ENCODE results near the gene OASL.
"Not testable (repeated sequence)": the region's sequence is repeated elsewhere in the genome, so short reads cannot be mapped to it uniquely, and the experiment has no call there.

The OASL gene

DNA sequence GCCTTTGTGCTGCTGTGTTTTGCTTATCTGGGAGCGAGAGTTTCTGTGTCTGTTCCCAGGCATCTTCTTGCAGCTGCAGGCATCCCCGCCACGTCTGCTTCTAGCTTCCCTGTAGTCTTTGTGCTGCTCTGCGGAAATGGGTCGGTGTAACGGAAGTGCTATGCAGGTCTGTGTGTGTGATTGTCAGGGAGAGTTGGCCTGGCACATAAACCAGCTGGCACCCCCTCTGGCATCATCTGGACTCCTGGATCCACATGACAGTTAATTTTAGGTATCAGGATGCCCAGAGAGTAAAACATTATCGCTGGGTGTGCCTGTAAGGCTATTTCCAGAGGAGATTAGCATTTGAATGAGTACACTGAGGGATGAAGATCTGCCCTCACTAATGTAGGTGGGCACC lies 9.4 kb upstream of the OASL start:
- no peaks in the 10 kb centered on the region for H3K9me3 ChIP-seq (ENCODE audit: control insufficient read depth, low read length)
- H2BK5ac ChIP-seq (ENCODE audit: low read depth, low read length, poor library complexity, severe bottlenecking): no peak overlapping the region
- no peak overlapping the region for H3K4me3 ChIP-seq (ENCODE audit: insufficient read depth in 1 of 2, low read depth in 1 of 2, low read length in 2 of 2)
- H3K9ac ChIP-seq (ENCODE audit: low read length): no peak overlapping the region
- WGBS: 75% methylated on average over 7 of the region's 7 CpGs
- H3K27ac ChIP-seq (ENCODE audit: low read length, poor library complexity, severe bottlenecking): no peak overlapping the region
- H3K36me3 ChIP-seq (ENCODE audit: control insufficient read depth in 1 of 2, insufficient read depth in 2 of 2, low read depth in 1 of 2, low read length in 2 of 2): no peaks in the 10 kb centered on the region
- no peak overlapping the region for H3K4me2 ChIP-seq (ENCODE audit: low read length, poor library complexity, severe bottlenecking)
- no peak overlapping the region for H4K91ac ChIP-seq (ENCODE audit: low read length)
- no peak overlapping the region for H2BK120ac ChIP-seq (ENCODE audit: low read depth, low read length)
- no peak overlapping the region for H2AK5ac ChIP-seq (ENCODE audit: low read length, severe bottlenecking)
- H2BK15ac ChIP-seq (ENCODE audit: low read depth, poor library complexity, severe bottlenecking): no peak overlapping the region
- no peaks in the 10 kb centered on the region for H3K4me1 ChIP-seq (ENCODE audit: control insufficient read depth, insufficient read depth, low read depth, low read length)
- no peaks in the 10 kb centered on the region for H3K79me1 ChIP-seq (replicated peaks; ENCODE audit: low read length, poor library complexity, severe bottlenecking)
- H3K18ac ChIP-seq (ENCODE audit: low read depth in 1 of 2, low read length in 2 of 2): no peak overlapping the region
- no peak overlapping the region for H3K4ac ChIP-seq (ENCODE audit: low read depth in 1 of 2, low read length in 2 of 2)
- no peak for DNase-seq
- no peak overlapping the region for H2BK12ac ChIP-seq (ENCODE audit: low read length in 2 of 2)
- H3K14ac ChIP-seq (ENCODE audit: low read length in 2 of 2): no peak overlapping the region
- H3K23ac ChIP-seq (ENCODE audit: low read length in 2 of 2): no peak overlapping the region
- no peak overlapping the region for H4K8ac ChIP-seq (ENCODE audit: low read length)
- peaks cover 19 to 25% of the 10 kb centered on the region in 2 experiments for H3K27me3 ChIP-seq (ENCODE audit: control insufficient read depth in 1 of 2, insufficient read depth in 1 of 2, low read length in 2 of 2)
- peak overlapping the region; percentile 21 for H2AFZ ChIP-seq (ENCODE audit: low read depth, low read length)

DNA sequence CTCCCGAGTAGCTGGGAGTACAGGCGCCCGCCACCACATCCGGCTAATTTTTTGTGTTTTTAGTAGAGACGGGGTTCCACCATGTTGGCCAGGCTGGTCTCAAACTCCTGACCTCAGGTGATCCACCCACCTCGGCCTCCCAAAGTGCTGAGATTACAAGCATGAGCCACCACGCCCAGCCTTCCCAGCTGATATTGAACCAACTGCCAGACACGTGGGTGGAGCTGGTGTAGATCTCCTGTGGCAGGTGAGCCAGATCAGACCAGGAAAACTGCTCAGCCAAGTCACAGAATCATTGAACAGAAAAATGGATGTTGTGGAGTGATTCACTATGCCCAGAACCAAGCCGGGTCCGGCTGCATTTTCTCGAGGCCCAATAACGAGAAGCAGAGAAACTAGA lies 8.4 kb upstream of the OASL start:
- not testable (repeated sequence) for H3K9ac ChIP-seq (ENCODE audit: low read length); H3K9me3 ChIP-seq (ENCODE audit: control insufficient read depth, low read length); H2AFZ ChIP-seq (ENCODE audit: low read depth, low read length); H3K4me2 ChIP-seq (ENCODE audit: low read length, poor library complexity, severe bottlenecking); H3K27ac ChIP-seq (ENCODE audit: low read length, poor library complexity, severe bottlenecking); H2BK15ac ChIP-seq (ENCODE audit: low read depth, poor library complexity, severe bottlenecking); H2AK5ac ChIP-seq (ENCODE audit: low read length, severe bottlenecking); H3K4me1 ChIP-seq (ENCODE audit: control insufficient read depth, insufficient read depth, low read depth, low read length); DNase-seq; H2BK5ac ChIP-seq (ENCODE audit: low read depth, low read length, poor library complexity, severe bottlenecking); H4K91ac ChIP-seq (ENCODE audit: low read length); H3K36me3 ChIP-seq (ENCODE audit: control insufficient read depth in 1 of 2, insufficient read depth in 2 of 2, low read depth in 1 of 2, low read length in 2 of 2); H2BK120ac ChIP-seq (ENCODE audit: low read depth, low read length); H3K4ac ChIP-seq (ENCODE audit: low read depth in 1 of 2, low read length in 2 of 2); H4K8ac ChIP-seq (ENCODE audit: low read length); H3K14ac ChIP-seq (ENCODE audit: low read length in 2 of 2); H3K4me3 ChIP-seq (ENCODE audit: insufficient read depth in 1 of 2, low read depth in 1 of 2, low read length in 2 of 2); H3K79me1 ChIP-seq (replicated peaks; ENCODE audit: low read length, poor library complexity, severe bottlenecking); H2BK12ac ChIP-seq (ENCODE audit: low read length in 2 of 2); H3K18ac ChIP-seq (ENCODE audit: low read depth in 1 of 2, low read length in 2 of 2)
- Histone ChIP-seq H3K23ac (ENCODE audit: low read length in 2 of 2) (peak overlapping the region in 1 of 2 experiments; percentile 40), H3K27me3 (ENCODE audit: control insufficient read depth in 1 of 2, insufficient read depth in 1 of 2, low read length in 2 of 2) (peaks cover 19 to 31% of the 10 kb centered on the region in 2 experiments)
- 92% methylated on average over 11 of the region's 12 CpGs for WGBS

DNA sequence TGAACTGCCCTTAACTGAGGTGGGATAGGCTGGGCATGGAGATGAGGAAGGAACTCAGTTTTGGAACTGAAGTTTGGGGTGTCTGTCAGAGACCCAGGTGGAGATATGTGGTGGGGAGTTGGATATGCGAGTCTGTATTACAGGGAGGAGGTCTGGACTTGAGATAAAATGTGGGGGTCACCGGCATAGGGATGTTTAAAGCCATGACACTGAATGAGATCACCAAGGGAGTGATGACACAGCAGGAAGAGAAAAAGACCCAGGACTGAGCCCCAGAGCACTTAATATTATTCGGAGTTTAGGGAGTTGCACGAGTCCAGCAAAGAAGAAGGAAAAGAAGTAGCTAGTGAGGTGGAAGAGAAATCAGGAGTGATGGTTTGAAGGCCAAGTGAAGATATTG lies 4.0 kb upstream of the OASL start:
- Histone ChIP-seq H2BK120ac (ENCODE audit: low read depth, low read length) (no peak overlapping the region), H3K79me1 (replicated peaks; ENCODE audit: low read length, poor library complexity, severe bottlenecking) (no peaks in the 10 kb centered on the region), H2BK15ac (ENCODE audit: low read depth, poor library complexity, severe bottlenecking) (no peak overlapping the region), H3K4ac (ENCODE audit: low read depth in 1 of 2, low read length in 2 of 2) (no peak overlapping the region), H3K23ac (ENCODE audit: low read length in 2 of 2) (no peak overlapping the region), H2AFZ (ENCODE audit: low read depth, low read length) (no peak overlapping the region), H2BK12ac (ENCODE audit: low read length in 2 of 2) (no peak overlapping the region), H3K36me3 (ENCODE audit: control insufficient read depth in 1 of 2, insufficient read depth in 2 of 2, low read depth in 1 of 2, low read length in 2 of 2) (no peaks in the 10 kb centered on the region), H3K4me2 (ENCODE audit: low read length, poor library complexity, severe bottlenecking) (no peak overlapping the region), H3K27me3 (ENCODE audit: control insufficient read depth in 1 of 2, insufficient read depth in 1 of 2, low read length in 2 of 2) (peaks cover 3 to 25% of the 10 kb centered on the region in 2 experiments), H3K14ac (ENCODE audit: low read length in 2 of 2) (no peak overlapping the region), H4K8ac (ENCODE audit: low read length) (no peak overlapping the region), H3K18ac (ENCODE audit: low read depth in 1 of 2, low read length in 2 of 2) (no peak overlapping the region), H3K9me3 (ENCODE audit: control insufficient read depth, low read length) (no peaks in the 10 kb centered on the region), H2BK5ac (ENCODE audit: low read depth, low read length, poor library complexity, severe bottlenecking) (no peak overlapping the region), H4K91ac (ENCODE audit: low read length) (no peak overlapping the region), H2AK5ac (ENCODE audit: low read length, severe bottlenecking) (no peak overlapping the region), H3K4me3 (ENCODE audit: insufficient read depth in 1 of 2, low read depth in 1 of 2, low read length in 2 of 2) (no peak overlapping the region), H3K9ac (ENCODE audit: low read length) (no peak overlapping the region), H3K4me1 (ENCODE audit: control insufficient read depth, insufficient read depth, low read depth, low read length) (peaks cover 1% of the 10 kb centered on the region), H3K27ac (ENCODE audit: low read length, poor library complexity, severe bottlenecking) (no peak overlapping the region)
- 82% methylated on average over 4 of the region's 4 CpGs for whole genome bisulfite sequencing
- DNase-seq: no peak

DNA sequence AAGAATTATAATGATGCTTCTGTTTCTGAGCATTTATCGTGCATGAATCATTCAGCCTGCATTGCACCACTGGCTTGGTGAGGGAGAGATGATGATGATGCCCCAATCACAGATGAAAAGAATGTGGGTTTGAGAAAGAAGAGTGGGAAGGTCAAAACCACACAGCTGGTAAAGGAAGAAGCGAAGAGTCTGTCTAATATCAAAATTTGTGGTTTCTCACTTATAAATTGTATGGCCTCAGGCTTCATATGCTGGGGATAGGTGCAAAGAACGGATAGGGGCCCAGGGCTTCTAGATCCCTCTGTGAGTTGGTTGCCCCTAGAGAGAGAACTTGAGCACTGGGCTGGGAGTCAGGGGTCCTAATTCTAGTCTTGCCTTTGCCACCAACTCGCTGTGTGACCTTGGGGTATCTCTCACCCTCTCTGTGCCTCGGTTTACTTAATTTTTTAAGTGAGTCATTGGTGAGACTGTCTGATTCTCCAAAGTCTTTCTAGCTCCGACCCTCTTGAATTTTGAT lies 2.2 kb downstream of the OASL start:
- H3K14ac ChIP-seq (ENCODE audit: low read length in 2 of 2): no peak overlapping the region
- no peak overlapping the region for H2BK15ac ChIP-seq (ENCODE audit: low read depth, poor library complexity, severe bottlenecking)
- no peaks in the 10 kb centered on the region for H3K79me1 ChIP-seq (replicated peaks; ENCODE audit: low read length, poor library complexity, severe bottlenecking)
- H3K4me3 ChIP-seq (ENCODE audit: insufficient read depth in 1 of 2, low read depth in 1 of 2, low read length in 2 of 2): peak overlapping the region in 1 of 2 experiments; percentile 37
- no peak overlapping the region for H3K4ac ChIP-seq (ENCODE audit: low read depth in 1 of 2, low read length in 2 of 2)
- H3K18ac ChIP-seq (ENCODE audit: low read depth in 1 of 2, low read length in 2 of 2): no peak overlapping the region
- H2AK5ac ChIP-seq (ENCODE audit: low read length, severe bottlenecking): no peak overlapping the region
- H4K91ac ChIP-seq (ENCODE audit: low read length): no peak overlapping the region
- peak overlapping the region; percentile 32 for H3K9ac ChIP-seq (ENCODE audit: low read length)
- peak; percentile 37 for DNase-seq
- no peaks in the 10 kb centered on the region for H3K36me3 ChIP-seq (ENCODE audit: control insufficient read depth in 1 of 2, insufficient read depth in 2 of 2, low read depth in 1 of 2, low read length in 2 of 2)
- no peak overlapping the region for H3K4me2 ChIP-seq (ENCODE audit: low read length, poor library complexity, severe bottlenecking)
- no peaks in the 10 kb centered on the region for H3K9me3 ChIP-seq (ENCODE audit: control insufficient read depth, low read length)
- no peak overlapping the region for H3K27ac ChIP-seq (ENCODE audit: low read length, poor library complexity, severe bottlenecking)
- H2BK12ac ChIP-seq (ENCODE audit: low read length in 2 of 2): no peak overlapping the region
- no peak overlapping the region for H2BK5ac ChIP-seq (ENCODE audit: low read depth, low read length, poor library complexity, severe bottlenecking)
- H4K8ac ChIP-seq (ENCODE audit: low read length): no peak overlapping the region
- H2BK120ac ChIP-seq (ENCODE audit: low read depth, low read length): no peak overlapping the region
- 80% methylated on average over 6 of the region's 6 CpGs for WGBS
- H3K27me3 ChIP-seq (ENCODE audit: control insufficient read depth in 1 of 2, insufficient read depth in 1 of 2, low read length in 2 of 2): peaks cover 0 to 7% of the 10 kb centered on the region in 2 experiments
- no peak overlapping the region for H2AFZ ChIP-seq (ENCODE audit: low read depth, low read length)
- H3K23ac ChIP-seq (ENCODE audit: low read length in 2 of 2): no peak overlapping the region
- peaks cover 10% of the 10 kb centered on the region for H3K4me1 ChIP-seq (ENCODE audit: control insufficient read depth, insufficient read depth, low read depth, low read length)

Measured in mesenchymal stem cell (in vitro differentiated cells and primary cell).